Measurements from ENCODE around the gene ITPR3. TPM values are rescaled to one million over a fixed set of nuclear protein-coding genes. Genes with fewer than 3 reads are reported as not detected.

Gene ITPR3
- total RNA-seq, 1 donor from 2014 or later: 0.78 TPM

DNA sequence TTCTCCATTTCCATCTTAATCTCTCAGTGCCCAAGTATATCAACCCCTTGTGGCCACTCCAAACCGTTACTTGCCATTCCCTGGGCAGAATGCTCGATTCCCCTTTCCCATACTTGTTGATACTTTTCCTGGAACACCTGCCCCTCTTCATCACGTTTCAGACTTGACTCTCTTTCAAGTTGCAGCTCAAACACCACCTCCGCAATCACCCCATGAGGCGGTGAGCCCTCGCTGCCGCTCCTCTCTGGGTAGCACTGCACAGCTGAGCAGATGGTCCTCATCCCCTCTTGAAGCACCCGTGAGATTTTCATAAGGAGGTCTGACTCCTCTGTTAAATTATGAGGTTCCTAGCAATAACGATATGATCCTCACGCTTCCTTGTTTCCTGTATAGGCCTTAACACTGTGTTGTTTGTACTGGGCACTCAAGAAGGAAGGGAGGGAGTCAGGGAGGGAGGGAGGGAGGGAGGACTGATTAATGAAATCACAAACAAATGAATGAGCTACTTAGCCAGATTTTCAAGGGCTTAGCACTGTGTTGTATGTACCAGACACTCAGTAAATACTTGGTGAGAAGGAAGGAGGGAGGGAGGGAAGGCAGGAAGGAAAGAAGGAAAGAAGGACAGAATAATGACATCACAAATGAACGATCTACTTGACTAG lies 98.3 kb downstream of the ITPR3 start:
- DNase-seq: no peak

DNA sequence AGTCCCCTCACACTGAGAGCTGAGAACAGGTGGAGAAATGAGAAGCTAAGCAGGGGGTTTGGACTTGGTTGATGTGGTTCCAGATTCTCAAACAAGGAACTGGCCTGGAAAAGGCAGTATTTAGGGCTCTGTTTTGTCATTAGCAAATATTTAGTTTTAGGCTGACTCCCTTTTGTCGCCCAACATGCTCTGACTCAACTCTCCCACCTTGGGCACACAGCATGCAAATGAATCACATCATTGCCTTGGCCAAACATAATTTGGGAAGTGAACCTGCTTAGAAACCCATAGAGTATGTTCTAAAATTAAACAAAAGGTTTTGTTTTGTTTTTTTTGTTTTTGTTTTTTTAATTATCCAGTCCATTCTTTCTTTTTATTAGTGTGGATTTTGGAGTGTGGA lies 99.9 kb downstream of the ITPR3 start:
- DNase-seq: no peak

DNA sequence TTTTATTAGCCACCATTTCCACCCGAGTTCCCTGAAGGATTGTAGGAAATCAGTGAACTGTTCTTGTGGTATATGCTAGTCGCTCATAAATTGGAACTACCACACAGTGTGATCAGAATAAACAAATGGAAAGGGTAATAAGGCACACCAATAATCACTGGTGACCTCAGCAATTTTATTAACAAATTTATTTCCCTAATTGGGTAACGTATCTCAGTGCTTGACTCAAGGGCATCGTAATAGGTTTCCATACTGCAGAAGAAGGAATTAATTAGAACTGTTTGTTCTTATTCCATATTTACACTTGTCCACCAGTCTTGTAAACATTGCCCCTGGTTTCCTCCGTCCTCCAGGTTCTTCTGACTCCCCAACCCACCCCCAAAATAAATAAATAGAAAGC lies 100.4 kb downstream of the ITPR3 start:
- DNase-seq: no peak

DNA sequence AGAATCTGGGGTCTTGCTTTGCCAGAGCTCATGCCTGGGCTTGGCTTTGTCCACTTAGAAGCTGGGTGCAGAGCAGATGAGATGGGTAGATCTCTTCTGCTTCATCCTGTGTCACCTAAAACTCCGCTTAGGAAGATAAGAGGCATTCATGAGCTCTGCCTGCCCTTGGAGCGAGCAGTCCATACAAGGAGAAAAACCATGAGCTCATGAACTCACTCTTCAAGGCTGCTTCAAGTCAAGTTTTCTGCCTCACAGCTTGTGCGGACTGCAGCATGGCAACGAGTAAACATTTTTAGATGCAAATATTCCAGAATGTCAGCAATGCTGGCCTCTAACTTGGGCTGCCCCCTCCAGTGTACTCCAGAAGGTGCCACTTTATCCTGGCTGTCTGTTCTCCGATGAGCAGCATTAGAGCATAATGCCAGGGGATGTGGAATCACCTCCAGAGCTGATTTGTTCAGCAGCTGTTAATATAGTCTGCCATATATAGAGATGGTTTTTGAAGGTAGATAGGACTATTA lies 101.0 kb downstream of the ITPR3 start:
- DNase-seq: no peak

DNA sequence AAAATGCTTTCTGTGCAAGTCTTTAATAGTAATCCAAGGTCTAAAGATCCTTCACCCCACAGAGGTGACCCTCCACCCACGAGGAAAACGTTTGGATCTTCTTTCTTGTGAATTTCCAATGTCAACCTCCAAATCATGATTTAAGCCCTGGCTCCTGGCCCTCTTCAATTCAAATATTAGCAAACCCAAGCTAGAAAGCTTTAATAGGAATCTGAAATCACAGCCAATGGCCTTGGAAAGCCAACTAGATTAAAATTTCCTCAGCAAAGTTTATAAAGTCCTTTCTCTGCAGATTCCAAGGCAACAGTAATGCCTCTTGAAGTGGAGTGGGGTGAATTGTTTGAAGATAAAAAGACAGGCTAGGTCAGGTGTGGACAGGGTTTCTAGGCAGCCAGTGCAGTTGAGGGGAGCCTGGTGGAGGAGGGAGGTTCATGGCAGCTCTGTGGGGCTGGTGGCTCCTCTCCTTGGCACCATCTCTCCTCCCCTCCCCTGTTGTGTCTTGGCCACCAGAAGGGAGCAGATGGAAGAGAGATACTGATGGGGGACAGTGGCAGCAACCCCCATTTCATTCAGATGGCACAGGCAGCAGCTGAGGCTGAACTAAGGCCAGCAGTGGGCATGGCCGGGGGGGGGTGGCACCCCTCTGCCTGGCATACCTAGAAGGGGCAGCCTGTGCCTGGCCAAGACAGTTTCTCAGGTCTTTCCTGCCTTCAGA lies 102.4 kb downstream of the ITPR3 start:
- no peak for DNase-seq

DNA sequence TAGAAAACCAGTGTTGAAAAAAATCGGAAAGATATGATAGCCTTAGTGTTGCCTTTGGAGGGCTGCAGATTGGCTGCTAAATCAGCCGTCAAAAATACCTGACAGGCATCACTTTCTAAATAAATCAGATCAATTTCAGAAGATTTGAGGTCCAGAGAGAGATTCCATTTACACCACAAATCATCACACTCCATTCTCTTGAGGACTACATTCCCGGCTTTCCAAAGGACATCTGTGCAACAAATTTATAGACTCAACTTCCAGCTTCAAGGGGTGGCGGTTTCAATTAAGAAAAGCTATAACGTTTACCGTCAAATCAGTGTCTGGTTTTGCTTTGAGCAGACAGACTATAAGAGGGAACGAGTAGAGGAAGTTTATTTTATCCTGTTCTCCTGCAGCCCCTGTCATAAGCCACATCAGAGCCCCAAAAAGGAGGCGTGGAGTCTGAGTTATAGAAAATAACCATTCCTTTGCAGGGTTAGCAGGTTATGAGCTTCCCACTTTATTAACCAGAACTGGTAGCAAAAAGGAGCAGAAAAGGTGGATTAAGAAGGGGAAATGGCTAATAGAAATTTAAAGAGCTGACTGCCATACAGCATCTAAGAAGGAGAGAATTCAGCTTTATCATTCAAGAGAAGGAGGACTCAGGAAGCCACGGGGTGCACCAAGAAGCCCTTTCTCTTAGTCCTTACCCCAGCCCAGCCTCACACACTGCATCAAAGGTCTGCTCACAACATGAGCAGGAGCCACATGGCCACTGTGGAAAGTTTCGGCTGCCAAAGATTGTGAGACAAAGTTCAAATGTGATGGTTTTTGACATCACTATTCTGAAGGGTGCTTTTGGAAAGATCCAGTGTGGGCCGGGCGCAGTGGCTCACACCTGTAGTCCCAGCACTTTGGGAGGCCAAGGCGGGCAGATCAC lies 103.2 kb downstream of the ITPR3 start:
- no peak for DNase-seq

DNA sequence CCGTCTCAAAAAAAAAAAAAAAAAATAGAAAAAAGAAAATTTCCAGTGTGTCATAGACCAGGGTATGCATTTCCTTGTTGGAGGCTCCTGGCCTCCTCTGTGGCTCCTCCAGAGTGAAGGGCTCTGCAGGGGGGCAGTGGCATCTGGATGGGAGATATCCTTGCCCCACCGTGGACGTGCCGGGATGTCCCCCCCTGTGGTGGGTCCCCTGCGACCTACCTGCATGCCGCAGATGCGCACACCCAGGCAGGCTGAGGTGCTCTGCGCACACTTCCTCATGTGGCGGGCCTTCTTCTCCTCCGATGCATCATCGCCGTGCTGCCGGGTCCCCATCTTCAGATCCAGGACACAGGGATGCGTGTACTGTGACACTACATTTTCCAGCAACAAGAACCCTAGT lies 104.1 kb downstream of the ITPR3 start:
- DNase-seq: no peak

DNA sequence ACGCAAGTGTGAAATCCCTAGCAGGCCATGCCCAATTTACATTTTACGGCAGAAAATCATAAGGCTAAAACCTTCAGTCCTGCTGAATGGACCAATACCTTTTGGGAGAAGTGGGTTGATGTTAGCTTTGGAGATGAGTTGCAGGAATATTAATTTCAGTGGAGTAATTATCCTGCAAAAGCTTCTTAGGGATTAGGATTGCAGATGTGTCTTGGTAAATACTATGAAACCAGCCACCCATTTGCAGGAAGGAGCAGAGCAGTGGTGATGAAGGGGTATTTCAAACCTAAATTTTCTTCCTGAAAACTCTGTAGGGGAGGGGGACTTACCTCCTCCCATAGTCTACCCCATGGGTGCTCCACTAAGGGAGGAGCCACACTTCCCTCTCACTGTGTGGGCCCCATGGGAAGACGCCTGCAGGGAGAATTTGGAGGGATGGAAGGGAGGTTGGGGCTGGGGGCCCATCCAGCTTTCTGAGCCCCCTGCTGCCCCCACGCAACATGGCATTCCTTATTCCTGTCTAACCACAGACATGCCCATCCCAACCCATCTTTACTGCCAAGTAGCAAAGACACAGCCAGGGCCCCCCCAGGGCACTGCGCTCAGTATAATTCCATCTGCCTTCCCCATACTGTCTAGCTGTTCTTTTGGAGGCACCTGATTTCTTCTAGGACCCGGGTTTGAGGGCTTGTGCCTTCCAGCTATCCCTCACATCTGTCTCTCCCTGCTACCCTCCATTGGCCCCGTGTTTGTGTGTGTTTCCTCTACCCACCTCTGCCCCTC lies 105.0 kb downstream of the ITPR3 start:
- no peak for DNase-seq

DNA sequence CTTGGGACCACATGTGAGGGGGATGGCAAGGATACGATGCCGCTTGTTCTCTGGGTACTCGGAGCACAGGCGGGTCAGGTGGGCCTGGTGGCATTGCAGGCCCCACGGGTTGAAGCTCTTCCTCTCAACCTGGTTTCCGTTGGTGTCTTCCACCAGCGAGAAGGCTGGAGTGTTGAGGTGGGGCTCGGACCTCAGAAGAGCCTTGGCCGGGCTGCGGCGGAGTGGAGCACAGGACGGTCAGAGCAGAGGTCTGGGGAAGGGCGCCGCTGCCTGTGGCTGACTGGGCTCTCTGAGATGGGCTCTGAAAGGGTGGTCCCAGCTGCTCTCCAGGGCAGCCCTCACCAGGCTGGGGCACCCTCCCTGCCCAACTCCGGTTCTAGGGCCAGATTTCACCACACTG lies 105.6 kb downstream of the ITPR3 start:
- DNase-seq: no peak

DNA sequence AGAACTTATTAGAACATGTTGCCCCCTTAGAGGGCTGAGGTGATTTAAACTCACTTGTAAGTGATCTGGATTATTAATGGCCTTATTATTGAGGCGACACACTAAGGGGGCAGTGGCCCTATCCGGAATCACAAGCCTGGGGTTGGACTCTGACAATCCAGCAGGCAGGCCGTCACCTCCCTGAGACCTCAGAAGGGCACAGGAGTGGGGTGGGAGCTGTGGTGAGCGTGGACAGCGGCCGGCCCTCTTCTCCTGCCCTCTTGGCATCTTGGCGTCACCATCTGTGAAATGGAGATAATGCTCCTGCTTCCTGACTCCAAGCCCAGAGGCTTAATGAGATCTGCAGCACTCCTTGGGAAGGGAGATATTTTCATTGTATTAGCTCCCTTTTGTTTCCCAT lies 106.0 kb downstream of the ITPR3 start:
- DNase-seq: no peak

DNA sequence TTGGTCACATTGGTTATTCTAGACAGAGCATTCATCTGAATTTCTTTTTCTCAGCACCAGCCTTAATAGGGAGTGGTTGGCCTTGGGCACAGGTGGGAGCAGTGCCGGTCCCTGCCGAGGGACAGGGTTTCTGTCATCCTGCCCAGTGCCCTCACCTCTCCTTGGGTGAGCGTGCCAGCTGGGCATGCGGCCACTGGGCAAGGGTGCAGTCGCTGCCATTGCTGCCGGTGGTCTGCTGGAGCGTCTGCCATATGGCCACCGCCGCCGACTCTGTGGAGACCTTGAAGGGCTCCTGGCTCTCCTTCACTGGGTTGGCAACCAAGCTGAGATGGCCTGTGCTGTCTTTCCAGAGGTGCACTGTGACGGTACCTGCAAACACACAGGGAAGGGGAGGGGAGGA lies 106.8 kb downstream of the ITPR3 start:
- no peak for DNase-seq

DNA sequence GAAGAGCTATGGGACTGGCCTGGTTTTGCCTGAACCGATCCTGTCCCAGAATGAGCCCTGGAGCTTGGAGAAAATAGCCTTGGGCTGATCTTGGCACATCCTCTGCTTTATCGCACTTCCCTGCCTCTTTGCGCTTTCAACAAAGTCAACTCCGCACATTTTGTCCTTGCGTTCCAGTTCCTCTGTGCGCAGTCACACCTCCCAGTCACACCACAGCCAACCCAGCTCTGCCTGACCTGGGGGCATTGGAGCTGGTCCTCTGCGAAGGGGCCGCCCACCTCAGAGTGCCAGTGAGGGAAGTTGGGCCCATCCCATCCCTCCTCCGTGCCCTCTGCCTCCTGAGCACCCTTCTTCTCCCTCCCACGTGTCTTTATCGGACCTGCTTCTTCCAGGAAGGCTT lies 107.3 kb downstream of the ITPR3 start:
- no peak for DNase-seq

DNA sequence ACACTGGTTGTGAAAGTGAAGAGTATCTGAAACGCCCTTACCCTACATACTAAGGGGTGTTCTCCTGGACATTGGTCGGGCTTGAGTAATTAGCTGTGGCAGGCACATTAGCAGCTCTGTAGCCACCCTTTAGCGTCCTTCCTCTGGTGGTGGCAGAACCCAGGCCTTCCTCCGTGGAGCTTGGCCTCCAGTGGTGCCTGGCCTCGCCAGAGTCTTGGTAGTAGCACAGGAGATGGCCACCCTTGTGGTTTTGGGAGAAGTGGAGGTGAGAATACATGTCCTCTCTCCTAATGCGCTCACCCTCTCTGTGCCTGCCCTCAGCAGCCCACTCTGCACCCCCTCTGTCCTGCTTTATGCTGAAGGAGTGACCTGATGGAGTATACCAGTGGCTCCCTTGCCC lies 107.9 kb downstream of the ITPR3 start:
- DNase-seq: no peak

DNA sequence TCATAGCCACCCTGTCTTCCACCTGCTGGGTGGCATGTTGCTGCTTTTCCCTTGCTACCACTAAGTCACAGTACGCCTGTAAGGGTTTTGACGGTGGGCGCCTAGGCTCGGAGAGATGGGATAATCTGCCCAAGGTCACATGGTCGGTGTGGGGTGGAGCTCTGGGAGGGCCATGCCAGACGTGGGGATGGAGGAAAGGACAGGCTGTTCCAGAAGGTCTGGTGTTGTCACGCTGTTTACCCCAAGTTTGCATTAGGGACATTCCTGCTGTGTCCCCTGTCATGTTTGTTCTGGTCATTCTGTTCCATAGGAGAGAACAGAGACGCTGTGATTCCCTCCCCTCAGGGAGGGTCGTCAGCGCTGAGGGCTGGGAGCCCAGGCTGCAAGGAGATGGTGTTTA lies 109.5 kb downstream of the ITPR3 start:
- DNase-seq: no peak

DNA sequence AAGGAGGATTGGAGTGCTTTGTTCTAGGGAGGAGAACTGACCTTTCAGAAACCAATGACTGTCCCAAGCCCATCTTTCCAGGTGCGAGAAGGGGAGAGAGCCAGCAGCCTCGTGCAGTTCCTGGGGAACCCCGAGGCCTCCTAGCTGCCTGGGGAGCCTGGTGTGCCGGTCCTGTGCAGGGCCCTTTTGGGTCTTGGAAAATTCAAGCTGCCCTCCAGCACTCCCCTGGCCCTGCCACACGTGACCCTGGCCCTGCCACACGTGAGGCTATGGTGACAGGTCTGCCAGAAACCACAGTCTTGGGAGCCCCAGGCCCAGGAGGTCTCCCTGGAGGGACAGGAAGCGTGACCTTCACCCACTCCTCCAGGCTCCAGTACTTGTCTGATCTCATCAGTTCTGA lies 109.9 kb downstream of the ITPR3 start:
- no peak for DNase-seq

DNA sequence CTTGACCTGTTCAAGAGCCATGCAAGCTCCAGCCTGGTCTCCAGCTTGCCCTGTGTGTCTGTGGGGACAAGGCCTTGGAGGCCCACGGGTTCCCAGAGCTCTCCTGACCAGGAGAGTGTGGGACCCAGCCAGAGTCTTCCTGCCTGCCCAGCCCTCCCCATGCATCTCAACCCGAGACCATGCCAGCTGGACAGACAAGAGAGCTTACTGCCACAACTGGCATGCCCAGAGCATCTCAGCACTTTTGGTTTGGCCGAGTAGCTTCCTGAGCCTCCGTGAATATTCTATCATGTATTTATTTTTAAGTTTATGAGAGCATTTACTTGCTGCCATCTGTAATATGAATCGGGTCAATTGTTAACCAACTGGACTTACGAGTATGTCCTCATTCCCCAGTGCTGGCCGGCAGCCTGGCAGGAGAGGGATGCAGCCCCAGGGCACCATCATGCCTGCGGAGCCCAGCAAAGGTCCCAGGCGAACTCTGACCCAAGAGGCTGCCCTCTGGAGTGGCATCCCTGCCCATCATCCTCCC lies 110.7 kb downstream of the ITPR3 start:
- DNase-seq: no peak

DNA sequence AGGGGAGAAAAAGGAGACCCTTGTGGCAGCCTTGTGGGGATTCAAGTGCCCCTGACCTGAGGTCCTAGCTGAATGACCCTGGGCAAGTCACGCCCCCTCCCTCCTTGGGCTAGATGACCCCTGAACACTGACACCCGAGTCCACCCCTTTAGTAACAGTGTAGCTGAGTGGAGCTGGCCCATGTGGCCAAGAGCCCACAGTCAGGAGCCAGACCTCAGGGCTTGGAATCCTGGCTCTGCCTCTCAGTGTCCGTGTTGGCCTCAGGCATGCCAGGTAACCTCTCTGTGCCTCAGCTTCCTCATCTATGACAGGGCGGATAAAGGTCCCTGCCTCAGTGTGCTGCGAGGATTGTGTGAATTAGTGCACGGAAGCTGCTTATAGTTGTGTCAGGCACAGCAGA lies 111.3 kb downstream of the ITPR3 start:
- DNase-seq: no peak

DNA sequence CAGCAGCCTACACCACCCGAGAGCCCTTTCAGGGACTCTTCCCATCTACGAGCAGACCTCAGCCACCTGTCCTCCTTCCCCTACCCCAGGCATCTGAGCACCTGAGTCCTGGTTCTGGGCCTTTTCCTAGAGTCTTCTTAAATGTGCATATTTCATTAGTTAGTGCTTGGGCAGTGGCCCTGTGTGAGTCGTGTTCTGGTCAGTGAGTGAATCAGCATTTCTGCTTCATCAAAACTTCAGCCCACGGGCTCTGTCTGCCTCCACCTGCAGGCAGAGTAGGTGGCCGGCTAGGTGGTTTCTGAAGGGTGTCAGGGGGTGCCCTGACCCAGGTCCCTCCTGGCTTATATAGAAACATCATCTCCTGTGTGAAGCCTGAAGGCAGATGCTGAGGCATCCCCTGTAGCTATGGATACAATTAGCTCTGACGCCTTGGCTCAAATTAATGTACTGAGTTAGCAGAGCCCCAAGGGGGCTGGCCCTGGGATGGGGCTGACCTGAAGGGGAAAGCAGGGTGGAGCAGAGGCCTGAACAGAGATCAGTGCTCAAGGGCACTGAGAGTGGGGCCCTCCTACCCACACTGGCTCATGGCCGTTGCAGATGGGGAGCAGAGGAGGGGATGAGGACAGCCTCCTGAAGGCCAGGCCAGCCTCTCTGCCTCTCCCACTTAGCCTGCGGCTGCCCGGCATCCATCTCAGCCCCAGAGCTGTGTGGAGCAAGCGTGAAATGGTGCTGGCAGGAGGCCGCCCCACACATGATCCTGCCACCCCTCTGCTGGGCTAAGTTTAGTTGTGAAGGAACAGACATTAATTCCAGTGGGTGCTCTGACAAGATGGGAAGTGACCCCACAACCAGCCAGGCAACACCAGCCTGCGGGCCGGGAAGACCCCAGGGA lies 111.9 kb downstream of the ITPR3 start:
- DNase-seq: no peak

DNA sequence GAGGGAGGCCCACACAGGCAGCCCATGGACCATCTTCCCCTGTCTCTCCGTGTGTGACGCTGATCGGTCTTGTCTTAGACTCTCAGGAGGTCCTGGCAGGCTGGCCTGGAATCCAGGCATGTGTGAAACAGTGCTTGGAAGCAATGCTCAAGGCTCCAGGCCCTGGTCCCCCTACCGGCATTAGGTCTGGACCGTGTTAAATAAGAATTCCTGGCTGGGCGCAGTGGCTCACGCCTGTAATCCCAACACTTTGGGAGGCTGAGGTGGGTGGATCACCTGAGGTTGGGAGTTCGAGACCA lies 112.5 kb downstream of the ITPR3 start:
- no peak for DNase-seq

DNA sequence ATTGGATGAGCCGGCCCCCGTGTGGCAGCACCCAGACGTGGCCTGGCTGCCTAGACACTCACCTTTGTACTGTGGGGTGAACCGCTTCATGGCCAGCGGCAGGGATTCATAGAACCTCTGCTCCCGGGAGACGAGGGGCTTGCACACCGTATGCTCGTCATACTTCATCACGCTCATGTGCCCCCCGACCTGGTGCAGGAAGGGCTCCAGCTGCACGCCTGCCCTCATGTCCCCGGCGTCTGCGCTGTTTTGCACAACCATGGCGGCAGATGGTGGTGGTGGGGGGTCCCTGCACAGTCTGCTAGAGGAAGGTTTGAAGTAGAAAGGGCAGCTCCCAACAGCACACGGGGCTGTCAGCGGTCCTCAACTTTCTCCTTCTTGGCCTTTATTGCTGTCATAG lies 114.1 kb downstream of the ITPR3 start:
- no peak for DNase-seq
